Skeletal muscle cell (primary cell): ENCODE results near the gene RRH.
"Not testable (repeated sequence)": the region's sequence is repeated elsewhere in the genome, so short reads cannot be mapped to it uniquely, and the experiment has no call there.

Experiments
- DNase-seq: peaks from one replicate; pipeline ENCODE4 v3.0.0-alpha.2; 2010; ENCODE audit warnings: low read depth
- H3K4me3 ChIP-seq: 2 replicates; pipeline ENCODE4 v1.5.1; 2011; ENCODE audit warnings: low read depth, mild to moderate bottlenecking, control low read depth, low read length, moderate library complexity

Gene RRH

DNA sequence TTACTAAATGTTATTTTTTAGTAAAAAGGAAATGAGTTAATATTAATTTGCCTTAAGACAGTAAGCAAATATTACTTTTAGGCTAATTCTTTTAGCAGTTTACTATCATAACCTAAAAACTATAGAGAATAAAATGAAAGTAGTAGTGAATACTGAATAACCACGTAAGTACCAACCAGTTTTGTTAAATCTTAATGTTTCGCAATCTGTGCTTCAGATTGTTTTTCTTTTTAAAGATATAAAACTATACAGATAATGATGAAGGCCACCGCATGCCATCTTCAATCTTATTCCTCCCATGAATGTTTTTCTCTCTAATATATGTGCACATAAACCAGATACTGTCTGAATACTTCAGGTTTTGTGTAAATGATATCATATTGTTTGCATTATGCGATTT, 6.0 kb downstream of the RRH start:
- no peak for DNase-seq
- no peak overlapping the region for H3K4me3 ChIP-seq

DNA sequence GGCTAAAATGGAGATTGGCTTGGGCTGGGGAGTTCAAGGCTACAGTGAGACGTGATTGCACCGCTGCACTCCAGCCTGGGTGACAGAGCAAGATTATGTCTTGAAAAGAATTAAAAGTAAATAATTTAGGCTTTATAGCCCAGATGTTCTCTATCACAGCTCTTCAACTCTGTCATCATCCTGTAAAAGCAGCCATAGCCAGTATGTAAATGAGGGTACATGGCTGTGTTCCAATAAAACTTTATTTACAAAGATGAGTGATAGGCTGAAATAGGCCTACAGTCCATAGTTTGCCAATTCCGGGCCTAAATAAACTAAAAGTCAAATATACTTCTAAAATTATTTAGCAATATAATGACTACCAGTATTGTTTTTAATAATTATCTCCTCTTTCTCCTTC, 9.2 kb downstream of the RRH start:
- H3K4me3 ChIP-seq: no peak overlapping the region
- DNase-seq: no peak

DNA sequence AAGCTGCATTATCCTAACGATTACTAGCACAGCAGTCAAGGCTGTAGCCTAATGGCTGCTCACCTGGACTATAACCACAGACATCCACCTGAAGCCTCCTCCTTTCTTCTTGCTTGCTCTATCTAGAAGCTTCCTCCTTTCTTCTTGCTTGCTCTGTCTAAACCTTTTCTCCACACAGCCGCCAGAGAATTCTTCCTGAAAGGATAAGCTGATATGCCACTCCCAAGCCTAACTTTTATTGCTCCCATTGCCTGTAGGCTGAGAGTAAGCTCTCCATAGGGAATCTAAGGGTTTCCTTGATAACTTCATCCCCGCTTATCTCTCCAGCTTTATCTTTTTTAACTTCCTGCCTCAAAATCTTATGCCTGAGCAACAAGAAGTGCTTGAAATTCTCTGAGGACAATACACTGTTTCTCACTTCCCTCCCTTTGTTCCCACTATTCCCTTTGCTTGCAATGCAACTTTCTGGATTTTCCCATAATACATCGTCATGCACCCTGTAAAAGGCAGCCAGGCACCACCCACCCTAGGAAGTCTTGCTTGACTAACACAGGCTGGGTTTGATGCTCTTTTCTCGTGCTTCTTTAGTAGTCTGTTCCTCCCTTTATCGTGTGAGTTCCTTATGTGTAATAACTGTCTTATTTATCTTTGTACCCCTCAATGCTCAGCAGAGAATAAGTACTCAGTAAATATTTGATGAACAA, 18.8 kb downstream of the RRH start:
- H3K4me3 ChIP-seq: no peak overlapping the region
- DNase-seq: no peak

DNA sequence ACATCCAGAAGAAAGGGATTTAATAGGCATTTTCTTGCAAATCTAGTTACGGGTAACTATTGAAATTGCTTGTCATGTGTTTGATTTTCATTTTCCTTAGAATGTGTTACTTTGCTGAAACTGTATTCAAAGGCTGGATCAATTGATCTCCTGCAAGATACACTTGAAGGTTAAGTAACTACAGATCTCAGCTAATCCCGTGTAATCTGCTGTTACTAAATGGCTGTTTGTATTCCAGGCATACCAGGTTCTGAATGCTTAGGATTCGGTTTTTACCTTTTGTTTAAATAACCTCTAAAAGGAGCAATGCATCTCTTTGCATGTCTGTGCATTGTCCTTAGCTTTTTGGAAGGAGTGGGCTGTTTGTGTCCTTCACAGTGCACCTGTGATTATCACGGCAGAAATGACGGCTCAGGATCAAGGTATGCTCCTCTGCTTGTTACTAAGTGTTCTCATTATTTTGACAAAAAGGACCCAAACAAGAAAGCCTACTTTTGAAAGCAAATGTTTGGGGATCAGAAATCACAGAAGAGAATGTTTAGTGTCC, 20.2 kb downstream of the RRH start, which contains the start of gene LRIT3:
Gene LRIT3, plus strand, starts transcription at position 212 of the 547 bp plus-strand sequence. Its CDS starts 95 bp downstream, at position 307.
- H3K4me3 ChIP-seq: no peak within 1 kb of the TSS
- no peak for DNase-seq

DNA sequence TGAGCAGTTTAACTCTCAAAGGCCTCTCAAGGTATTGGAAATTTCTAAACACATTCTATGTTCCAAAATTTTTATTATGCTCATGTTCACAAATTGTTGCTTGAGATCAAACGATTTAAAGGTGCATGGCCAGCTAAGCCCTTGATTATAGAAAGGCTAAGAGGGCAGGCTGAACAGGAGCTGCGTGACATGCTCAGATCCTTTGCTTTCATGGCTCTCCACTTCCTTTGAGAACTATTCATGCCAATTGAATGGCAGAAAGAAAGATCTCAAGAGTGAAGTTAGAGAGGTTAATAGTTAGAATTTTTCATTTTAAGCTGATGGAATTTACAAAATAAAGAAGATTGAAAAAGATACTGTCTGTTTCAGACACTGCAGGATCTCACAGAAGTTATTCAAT, 20.7 kb downstream of the RRH start:
- H3K4me3 ChIP-seq: no peak overlapping the region
- no peak for DNase-seq

DNA sequence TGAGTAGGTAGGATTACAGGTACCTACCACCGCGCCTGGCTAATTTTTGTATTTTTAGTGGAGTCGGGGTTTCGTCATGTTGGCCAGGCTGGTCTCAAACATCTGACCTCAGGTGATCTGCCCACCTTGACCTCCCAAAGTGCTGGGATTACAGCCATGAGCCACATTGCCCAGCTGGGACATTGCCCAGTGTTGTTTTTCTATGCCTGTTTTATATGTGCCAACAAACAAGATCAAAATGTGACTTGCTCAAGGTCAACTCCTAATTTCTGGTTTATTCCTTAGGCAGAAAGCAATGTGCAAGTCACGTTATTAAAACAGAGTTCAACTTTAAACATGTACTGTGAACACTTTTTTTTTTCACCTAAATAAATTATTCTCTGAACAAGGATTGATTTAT, 22.8 kb downstream of the RRH start:
- H3K4me3 ChIP-seq: no peak overlapping the region
- DNase-seq: no peak

DNA sequence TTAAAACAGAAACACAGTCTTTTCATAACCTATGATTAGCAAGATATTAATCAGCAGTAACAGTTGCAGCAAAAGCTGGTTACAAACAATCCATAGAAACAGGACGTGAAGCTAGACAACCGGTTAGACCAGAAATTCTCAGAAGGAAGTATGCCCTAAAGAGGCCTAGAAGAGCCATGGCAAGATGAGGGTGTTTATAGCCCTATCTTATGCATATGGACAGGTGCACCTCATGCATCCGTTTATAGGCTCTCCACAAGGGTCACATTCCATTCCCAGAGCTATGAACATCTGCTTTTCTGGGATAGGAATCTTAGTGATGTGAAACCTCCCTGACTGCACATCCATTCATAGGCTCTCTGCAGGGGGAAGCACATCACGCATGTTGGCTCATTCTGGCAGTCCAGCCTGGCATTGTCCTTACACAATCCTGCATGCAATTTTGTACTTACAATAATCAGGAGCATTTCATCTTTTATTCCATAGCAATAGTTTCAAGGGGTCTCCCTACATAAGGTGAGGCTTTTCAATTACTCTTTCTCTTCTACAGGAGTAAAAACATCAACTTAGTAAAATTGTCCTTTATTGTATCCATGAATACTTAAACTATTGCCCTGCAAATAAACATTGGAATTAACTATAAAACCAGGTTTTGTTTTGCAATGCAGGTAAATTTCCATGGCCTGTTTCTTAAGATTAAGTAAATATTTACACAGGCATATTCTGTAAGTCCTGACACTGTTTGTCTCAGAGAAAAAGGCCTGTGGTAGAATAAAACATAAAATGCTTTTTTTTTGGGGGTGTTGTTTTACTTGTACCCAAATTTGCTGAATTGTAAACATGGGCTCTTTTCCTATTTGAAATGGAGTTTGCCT, 31.9 kb downstream of the RRH start:
- H3K4me3 ChIP-seq, DNase-seq: not testable (repeated sequence)

DNA sequence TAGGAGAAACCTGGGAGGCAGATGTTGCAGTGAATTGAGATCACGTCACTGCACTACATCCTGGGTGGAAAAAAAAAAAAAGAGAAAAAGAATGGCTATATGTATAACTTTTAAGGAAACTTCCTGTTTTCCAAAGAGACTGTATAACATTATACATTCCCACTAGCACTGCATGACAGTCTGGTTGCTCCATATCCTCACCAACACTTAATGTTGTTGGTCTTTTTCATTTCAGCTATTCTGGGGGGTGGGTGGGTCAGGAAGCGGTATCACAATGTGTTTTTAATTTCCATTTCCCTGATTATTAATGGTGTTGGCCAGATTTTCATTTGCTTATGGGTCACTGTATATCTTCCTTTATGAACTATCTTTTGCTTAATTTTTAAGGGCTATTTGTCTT, 33.5 kb downstream of the RRH start:
- no peak overlapping the region for H3K4me3 ChIP-seq
- DNase-seq: no peak

DNA sequence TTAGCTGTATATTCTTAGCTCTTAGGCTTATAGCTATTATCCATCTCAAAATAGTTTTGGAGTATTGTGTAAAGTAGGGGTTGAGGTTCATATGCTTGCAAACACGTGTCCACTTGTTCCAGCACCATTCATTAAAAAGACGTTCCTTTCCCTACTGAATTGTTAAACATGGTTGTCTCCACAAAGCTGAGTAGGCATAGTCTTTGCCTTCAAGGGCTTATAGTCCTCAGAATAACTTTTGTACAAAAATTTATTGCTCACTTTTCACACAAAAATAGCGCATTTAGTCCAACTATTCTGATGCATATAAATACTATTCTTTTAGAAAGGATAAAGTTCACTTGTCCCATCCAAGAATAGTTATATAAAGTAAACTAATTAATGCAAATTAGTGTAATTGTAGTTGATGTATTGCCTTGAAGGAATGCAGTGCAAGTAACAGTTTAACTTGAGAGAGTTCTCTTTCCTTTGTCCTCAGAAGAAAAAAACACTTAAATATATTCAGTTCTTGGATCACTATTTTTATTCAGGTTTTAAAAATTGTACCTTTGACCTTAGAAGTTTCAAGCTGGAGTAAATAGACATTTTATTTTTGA, 34.2 kb downstream of the RRH start:
- no peak for DNase-seq
- H3K4me3 ChIP-seq: no peak overlapping the region

DNA sequence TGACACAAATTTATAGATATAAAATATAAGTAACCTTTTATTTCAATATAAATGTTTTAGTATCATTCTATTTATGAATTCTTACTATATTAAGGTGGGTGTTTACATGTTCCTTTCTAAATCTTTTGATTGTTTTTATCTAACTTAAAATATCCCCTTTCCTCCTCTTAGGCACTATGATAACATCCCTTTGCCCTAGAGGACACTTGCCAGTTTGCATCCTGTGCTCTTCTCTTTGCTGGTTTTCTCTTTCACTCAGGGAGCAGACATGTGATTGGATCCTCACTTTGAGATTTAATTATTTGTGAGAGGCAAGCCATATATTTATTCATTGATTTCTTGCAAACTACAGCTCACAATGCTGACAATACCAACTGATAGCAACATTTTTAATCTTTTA, 36.4 kb downstream of the RRH start:
- no peak overlapping the region for H3K4me3 ChIP-seq
- no peak for DNase-seq

DNA sequence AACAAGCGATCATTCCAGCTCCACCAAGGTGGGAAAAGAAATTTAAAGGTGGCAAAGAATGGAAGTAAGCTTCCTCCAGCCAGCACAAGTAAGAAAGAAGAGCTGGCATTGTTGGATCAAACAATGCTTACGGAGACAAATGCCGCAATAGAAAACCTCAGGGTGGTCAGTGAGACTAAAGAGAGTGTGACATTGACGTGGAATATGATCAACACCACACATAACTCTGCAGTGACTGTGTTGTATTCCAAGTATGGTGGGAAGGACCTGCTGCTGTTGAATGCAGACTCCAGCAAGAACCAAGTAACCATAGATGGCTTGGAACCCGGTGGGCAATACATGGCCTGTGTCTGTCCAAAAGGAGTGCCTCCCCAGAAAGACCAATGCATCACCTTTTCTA, 42.3 kb downstream of the RRH start:
- H3K4me3 ChIP-seq: no peak overlapping the region
- DNase-seq: no peak

DNA sequence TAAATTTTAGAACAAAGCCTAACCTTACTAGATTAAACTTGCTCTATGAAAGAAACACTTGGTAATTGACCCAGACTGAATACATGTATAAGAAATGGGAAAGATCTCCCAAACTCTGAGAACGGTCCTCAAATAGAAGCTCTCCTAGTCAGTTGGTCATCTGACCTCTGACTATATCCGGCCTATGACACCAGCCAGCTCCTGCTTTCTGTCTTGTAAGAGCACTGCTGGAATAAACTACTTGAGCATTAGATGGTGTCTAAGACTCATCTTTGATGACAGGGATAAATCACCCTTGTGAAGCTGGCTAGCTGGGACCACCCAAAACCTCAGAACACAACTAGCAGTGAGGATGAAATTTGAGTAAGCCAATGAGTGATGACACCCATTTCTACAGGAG, 44.3 kb downstream of the RRH start:
- DNase-seq: no peak
- H3K4me3 ChIP-seq: no peak overlapping the region

DNA sequence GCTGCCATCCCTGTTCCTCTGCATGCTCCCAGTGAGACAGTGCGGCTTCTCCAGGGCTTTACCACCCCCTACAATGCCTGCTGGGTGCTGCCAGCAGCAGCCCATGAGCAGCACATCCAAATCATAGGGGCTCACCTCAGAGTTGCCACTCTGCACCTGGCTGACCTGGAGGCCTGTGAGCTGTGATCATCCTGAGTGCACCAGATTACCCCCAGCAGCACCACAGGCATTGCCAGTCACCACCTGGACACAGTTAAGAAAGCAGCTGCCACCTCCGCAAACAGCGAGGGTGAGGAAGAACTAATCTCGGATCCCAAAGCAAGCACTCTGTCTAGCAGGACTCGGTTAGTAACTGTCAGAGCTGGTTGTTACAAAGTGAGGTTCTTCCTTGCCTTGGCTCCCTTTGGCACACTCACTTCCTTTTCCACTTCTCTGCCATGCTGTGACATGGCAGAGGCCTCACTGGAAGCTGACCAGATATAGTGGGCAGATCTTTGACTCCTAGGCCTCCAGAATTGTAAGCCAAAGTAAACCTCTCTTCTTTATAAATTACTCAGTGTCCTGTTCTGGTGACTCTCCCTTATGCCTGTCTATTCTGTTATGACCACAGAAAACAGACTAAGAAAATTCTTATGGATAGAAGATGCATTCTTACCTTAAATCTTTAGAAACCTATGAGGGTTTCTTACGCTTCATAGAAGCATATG, 45.3 kb downstream of the RRH start:
- no peak for DNase-seq
- no peak overlapping the region for H3K4me3 ChIP-seq

DNA sequence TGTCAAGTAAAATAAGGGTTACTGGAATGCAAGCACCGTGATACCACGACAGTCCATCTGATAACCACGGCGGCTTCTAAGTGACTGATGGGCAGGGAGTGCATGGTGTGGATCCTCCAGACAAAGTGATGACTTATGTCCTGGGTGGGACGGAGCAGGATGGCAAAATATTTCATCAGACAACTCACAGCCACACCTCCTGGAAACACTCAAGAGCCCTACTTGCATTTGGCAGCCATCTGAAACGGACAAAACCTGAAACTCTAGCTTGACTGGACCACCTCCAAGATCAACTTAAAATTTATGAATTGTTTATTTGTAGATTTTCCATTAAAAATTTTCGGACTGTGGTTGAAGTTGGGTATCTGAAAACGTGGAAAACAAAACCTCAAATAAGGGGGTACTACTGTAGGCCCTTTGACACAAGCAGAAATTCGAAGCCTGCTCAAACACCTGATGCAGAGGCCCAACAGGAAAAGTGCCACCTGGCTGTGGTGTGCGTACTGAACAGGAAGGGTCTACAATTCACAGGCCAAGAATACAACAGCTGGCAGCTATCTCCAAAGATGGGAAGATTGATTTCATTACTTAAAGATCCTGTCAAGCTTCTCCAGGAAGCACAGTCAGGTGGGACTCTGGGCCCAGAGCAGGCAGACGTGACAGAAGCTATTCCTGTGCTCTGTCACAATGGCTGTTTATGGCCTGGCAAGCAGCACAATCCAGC, 46.2 kb downstream of the RRH start:
- H3K4me3 ChIP-seq: no peak overlapping the region
- peak; percentile 4 for DNase-seq

DNA sequence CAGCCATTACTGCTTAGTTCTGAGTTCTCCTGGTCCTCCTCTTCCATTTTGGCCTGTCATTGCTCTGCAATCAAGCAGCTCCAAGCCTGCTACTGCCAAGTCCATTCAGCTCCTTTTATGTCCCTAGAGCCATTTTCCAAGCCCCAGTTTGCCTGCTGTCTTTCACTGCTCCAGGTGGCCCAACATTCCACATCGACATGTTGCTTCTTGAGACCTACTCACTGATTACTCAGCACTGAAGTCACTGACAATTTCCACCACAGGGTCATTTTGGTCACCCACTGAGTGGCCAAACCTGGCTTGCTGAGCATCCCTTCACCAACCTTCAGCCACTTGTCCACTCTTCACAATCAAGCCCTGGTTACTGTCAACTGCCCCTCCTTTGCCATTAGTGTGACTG, 47.3 kb downstream of the RRH start:
- no peak for DNase-seq
- no peak overlapping the region for H3K4me3 ChIP-seq

DNA sequence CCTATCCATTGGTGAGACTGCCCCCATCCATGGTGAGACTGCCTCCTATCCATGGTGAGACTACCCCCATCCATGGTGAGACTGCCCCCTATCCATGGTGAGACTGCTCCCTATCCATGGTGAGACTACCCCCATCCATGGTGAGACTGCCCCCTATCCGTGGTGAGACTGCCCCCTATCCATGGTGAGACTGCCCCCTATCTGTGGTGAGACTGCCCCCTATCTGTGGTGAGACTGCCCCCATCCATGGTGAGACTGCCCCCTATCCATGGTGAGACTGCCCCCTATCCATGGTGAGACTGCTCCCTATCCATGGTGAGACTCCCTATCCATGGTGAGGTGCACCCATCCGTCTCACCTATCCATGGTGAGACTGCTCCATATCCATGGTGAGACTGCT, 47.8 kb downstream of the RRH start:
- not testable (repeated sequence) for H3K4me3 ChIP-seq, DNase-seq

DNA sequence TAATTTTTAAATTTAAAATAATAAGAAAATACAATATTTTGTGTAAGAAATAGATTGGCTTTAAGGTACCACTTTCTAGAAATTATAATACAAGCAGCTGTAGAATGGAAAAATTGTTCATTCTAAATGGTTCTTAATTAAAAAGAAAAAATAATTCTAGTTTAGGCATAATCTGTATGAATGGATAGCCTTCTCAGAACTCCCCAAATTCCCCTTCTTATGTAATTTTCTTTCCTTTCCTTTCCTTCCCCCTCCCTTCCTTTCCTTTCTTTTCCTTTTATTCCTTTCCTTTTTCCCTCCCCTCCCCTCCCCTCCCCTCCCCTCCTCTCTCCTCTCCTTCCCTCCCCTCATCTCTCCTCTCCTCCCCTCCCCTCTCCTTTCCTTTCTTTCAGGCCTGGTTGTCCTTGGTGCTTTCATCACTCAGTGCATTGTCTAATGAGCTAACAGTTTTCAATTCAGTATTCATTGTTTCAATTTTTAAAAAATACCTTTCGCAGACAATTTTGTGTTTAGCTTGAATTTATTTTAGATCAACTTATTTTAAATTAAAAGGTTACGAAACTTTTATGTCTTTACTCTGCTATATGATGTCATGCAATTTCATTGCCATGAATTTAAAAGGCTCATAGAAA, 49.0 kb downstream of the RRH start:
- no peak for DNase-seq
- H3K4me3 ChIP-seq: no peak overlapping the region

DNA sequence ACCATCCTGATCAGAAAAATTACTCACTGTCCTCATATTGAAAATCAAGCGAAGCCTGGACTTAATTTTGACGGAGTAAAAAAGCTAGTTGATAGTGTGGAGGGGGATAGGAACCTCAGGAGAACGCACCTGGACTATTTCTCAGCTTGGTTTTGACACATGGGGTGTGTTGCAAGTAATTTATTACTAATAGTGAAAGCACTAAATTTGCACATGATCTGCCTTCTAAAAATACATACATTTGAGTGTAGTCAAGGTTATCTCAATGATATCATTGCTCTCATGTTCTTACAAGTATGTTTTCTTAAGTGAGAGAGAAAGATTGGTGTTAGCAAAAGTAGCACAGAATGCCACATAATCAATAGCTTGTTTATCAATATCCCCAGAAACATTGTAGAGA, 49.6 kb downstream of the RRH start:
- no peak overlapping the region for H3K4me3 ChIP-seq
- DNase-seq: no peak

DNA sequence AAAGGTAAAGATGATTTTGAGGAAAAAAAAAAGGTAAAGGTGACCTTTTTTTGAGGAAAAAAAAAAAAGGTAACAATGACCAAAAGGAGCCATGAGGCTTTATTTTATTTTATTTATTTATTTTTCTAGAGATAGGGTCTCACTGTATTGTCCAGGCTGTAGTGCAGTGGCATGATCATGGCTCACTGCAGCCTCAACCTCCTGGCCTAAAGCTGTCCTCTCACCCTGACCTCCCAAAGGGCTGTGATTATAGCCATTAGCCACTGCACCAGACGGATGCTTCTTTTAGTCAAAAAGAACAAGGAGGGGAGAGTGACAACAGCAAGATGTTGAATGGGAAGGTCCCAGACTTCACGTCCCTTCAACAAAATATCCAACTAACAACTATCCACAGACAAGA, 50.6 kb downstream of the RRH start:
- H3K4me3 ChIP-seq: no peak overlapping the region
- no peak for DNase-seq
